HEK293 (cell line): ENCODE data around the gene SLC25A36.

Experiments
- CTCF ChIA-PET: fragments of 350-600 bp; formaldehyde crosslinking; extraction: SDS; loops from one replicate; lab custom pipeline; 2021; ENCODE audit warnings: antibody characterized with exemption; lab: Yijun Ruan, JAX
- POLR2A ChIA-PET: fragments of 300-600 bp; formaldehyde crosslinking; extraction: SDS; loops from one replicate; lab custom pipeline; 2020; ENCODE audit warnings: antibody characterized with exemption, inconsistent platforms; lab: Yijun Ruan, JAX
- H3K27ac ChIP-seq: fragments of 200-500 bp; sonication (Bioruptor generic); 2 replicates; pipeline ENCODE4 v1.5.1; 2014; ENCODE audit warnings: low read depth, low read length, control low read depth, inconsistent platforms; ENCODE audit errors: extremely low read depth
- H3K36me3 ChIP-seq, 2 experiments: fragments of 200-500 bp in 1 of 2; sonication (Bioruptor generic) in 1 of 2; 1 replicate in 1 of 2; 2 replicates in 1 of 2; pipeline ENCODE4 v1.5.1; 2014 to 2017; ENCODE audit warnings: inconsistent platforms in 2 of 2, low read length in 2 of 2; ENCODE audit not compliant: control insufficient read depth in 2 of 2, insufficient read depth in 1 of 2
- H3K4me1 ChIP-seq: fragments of 200-500 bp; sonication (Bioruptor generic); 2 replicates; pipeline ENCODE4 v1.5.1; 2014; ENCODE audit warnings: mild to moderate bottlenecking, low read length, inconsistent platforms; ENCODE audit not compliant: control insufficient read depth, insufficient read depth
- H3K4me3 ChIP-seq: 2 replicates; pipeline ENCODE4 v1.5.1; 2011; ENCODE audit warnings: low read depth, mild to moderate bottlenecking, control low read depth, low read length, moderate library complexity
- H3K9me3 ChIP-seq: fragments of 200-500 bp; sonication (Bioruptor generic); 2 replicates; pipeline ENCODE4 v1.5.1; 2014; ENCODE audit warnings: low read depth, low read length, inconsistent platforms; ENCODE audit not compliant: control insufficient read depth, insufficient read depth
- BCL11B ChIP-seq: fragments of 450-650 bp; formaldehyde crosslinking; IDR thresholded peaks from 2 replicates; pipeline ENCODE4 v1.5.1; 2016; ENCODE audit warnings: low read depth, missing biosample characterization, missing genetic modification characterization
- EGR2 ChIP-seq: fragments of 450-650 bp; formaldehyde crosslinking; IDR thresholded peaks from 2 replicates; pipeline ENCODE4 v1.5.1; 2016; ENCODE audit warnings: low read depth, missing biosample characterization, missing genetic modification characterization
- KLF1 ChIP-seq: fragments of 450-650 bp; formaldehyde crosslinking; IDR thresholded peaks from 2 replicates; pipeline ENCODE4 v1.5.1; 2016; ENCODE audit warnings: missing biosample characterization, missing genetic modification characterization
- KLF7 ChIP-seq: fragments of 450-650 bp; formaldehyde crosslinking; IDR thresholded peaks from 2 replicates; pipeline ENCODE4 v1.5.1; 2016; ENCODE audit warnings: missing biosample characterization, missing genetic modification characterization, borderline replicate concordance
- RBAK ChIP-seq: fragments of 450-650 bp; formaldehyde crosslinking; IDR thresholded peaks from 2 replicates; pipeline ENCODE4 v1.5.1; 2016; ENCODE audit warnings: missing biosample characterization, missing genetic modification characterization
- SP2 ChIP-seq: fragments of 450-650 bp; formaldehyde crosslinking; IDR thresholded peaks from 2 replicates; pipeline ENCODE4 v1.5.1; 2016; ENCODE audit warnings: missing biosample characterization, missing genetic modification characterization
- SP3 ChIP-seq: fragments of 450-650 bp; formaldehyde crosslinking; IDR thresholded peaks from 2 replicates; pipeline ENCODE4 v1.5.1; 2016; ENCODE audit warnings: missing biosample characterization, missing genetic modification characterization
- SP7 ChIP-seq: fragments of 450-650 bp; formaldehyde crosslinking; IDR thresholded peaks from 2 replicates; pipeline ENCODE4 v1.5.1; 2016; ENCODE audit warnings: missing biosample characterization, missing genetic modification characterization
- ZBTB17 ChIP-seq: fragments of 450-650 bp; formaldehyde crosslinking; IDR thresholded peaks from 2 replicates; pipeline ENCODE4 v1.5.1; 2016; ENCODE audit warnings: missing biosample characterization, missing genetic modification characterization
- ZBTB21 ChIP-seq: fragments of 450-650 bp; formaldehyde crosslinking; IDR thresholded peaks from 2 replicates; pipeline ENCODE4 v1.5.1; 2017; ENCODE audit warnings: missing biosample characterization, missing genetic modification characterization
- ZFHX2 ChIP-seq: fragments of 450-650 bp; formaldehyde crosslinking; conservative IDR thresholded peaks from 2 replicates; pipeline ENCODE4 v1.5.1; 2016; ENCODE audit warnings: missing biosample characterization, missing genetic modification characterization
- ZNF112 ChIP-seq: fragments of 450-650 bp; formaldehyde crosslinking; IDR thresholded peaks from 2 replicates; pipeline ENCODE4 v1.5.0; 2017; ENCODE audit warnings: missing biosample characterization, missing genetic modification characterization
- ZNF146 ChIP-seq: fragments of 450-650 bp; formaldehyde crosslinking; IDR thresholded peaks from 2 replicates; pipeline ENCODE4 v1.5.1; 2016; ENCODE audit warnings: missing biosample characterization, missing genetic modification characterization
- ZNF157 ChIP-seq: fragments of 450-650 bp; formaldehyde crosslinking; IDR thresholded peaks from 2 replicates; pipeline ENCODE4 v1.5.1; 2016; ENCODE audit warnings: missing biosample characterization, missing genetic modification characterization
- ZNF341 ChIP-seq: fragments of 450-650 bp; formaldehyde crosslinking; IDR thresholded peaks from 2 replicates; pipeline ENCODE4; 2016; ENCODE audit warnings: low read depth, missing biosample characterization, missing genetic modification characterization
- ZNF629 ChIP-seq: fragments of 450-650 bp; formaldehyde crosslinking; IDR thresholded peaks from 2 replicates; pipeline ENCODE4 v1.5.1; 2017; ENCODE audit warnings: missing biosample characterization, missing genetic modification characterization
- ZNF747 ChIP-seq: fragments of 450-650 bp; formaldehyde crosslinking; IDR thresholded peaks from 2 replicates; pipeline ENCODE4 v1.5.1; 2016; ENCODE audit warnings: missing biosample characterization, missing genetic modification characterization
- TF ChIP-seq, protein P1 (sequence below): fragments of 450-650 bp; formaldehyde crosslinking; IDR thresholded peaks from 2 replicates; pipeline ENCODE4 v1.5.1; 2016; ENCODE audit warnings: missing biosample characterization, missing genetic modification characterization
- TF ChIP-seq, protein P2 (sequence below): fragments of 450-650 bp; formaldehyde crosslinking; IDR thresholded peaks from 2 replicates; pipeline ENCODE4 v1.5.1; 2016; ENCODE audit warnings: missing biosample characterization, missing genetic modification characterization

Gene SLC25A36

DNA sequence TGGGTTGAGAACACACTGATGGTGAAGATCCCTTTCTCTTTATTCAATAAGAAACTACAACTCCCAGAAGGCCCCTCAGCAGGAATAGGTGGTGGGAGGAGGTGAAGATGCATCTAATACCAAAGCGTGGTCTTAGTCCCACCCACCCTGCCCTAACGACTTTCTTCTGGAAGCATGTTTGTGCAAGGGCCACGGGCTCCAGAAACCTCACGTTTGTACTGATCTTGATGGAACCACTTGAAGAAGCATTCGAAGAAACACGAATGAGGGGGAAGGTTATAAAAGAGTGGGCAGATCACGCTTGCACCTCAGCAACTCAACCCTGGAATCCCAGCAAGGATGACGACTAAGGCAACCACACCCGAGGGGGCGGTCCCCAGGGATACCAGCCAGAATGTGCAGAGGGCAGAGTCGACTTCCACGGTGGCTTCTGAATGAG is 10.6 kb upstream of the SLC25A36 start:
- no peak overlapping the region for H3K27ac ChIP-seq
- no peaks in the 10 kb centered on the region for H3K36me3 ChIP-seq
- no peaks in the 10 kb centered on the region for H3K4me1 ChIP-seq
- H3K9me3 ChIP-seq = no peaks in the 10 kb centered on the region
- TF ChIP-seq ZNF112 (tag by site-specific recombination) (no peak), SP3 (tag by site-specific recombination) (peak; percentile 35; the same call in 1 of the 2 replicates), EGR2 (tag by site-specific recombination) (0 out of 2 replicates have a peak, but pooled peaks have one; percentile 10), ZBTB17 (tag by site-specific recombination) (peak; percentile 38; the same call in 1 of the 2 replicates), ZNF341 (tag by site-specific recombination) (0 out of 2 replicates have a peak, but pooled peaks have one; percentile 43), KLF1 (peak; percentile 44; the same call in 1 of the 2 replicates), RBAK (no peak), ZFHX2 (0 out of 2 replicates have a peak, but pooled peaks have one; percentile 11), SP7 (tag by site-specific recombination) (no peak)
- TF ChIP-seq, protein P1, sequence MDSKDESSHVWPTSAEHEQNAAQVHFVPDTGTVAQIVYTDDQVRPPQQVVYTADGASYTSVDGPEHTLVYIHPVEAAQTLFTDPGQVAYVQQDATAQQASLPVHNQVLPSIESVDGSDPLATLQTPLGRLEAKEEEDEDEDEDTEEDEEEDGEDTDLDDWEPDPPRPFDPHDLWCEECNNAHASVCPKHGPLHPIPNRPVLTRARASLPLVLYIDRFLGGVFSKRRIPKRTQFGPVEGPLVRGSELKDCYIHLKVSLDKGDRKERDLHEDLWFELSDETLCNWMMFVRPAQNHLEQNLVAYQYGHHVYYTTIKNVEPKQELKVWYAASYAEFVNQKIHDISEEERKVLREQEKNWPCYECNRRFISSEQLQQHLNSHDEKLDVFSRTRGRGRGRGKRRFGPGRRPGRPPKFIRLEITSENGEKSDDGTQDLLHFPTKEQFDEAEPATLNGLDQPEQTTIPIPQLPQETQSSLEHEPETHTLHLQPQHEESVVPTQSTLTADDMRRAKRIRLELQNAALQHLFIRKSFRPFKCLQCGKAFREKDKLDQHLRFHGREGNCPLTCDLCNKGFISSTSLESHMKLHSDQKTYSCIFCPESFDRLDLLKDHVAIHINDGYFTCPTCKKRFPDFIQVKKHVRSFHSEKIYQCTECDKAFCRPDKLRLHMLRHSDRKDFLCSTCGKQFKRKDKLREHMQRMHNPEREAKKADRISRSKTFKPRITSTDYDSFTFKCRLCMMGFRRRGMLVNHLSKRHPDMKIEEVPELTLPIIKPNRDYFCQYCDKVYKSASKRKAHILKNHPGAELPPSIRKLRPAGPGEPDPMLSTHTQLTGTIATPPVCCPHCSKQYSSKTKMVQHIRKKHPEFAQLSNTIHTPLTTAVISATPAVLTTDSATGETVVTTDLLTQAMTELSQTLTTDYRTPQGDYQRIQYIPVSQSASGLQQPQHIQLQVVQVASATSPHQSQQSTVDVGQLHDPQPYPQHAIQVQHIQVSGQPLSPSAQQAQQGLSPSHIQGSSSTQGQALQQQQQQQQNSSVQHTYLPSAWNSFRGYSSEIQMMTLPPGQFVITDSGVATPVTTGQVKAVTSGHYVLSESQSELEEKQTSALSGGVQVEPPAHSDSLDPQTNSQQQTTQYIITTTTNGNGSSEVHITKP = 0 out of 2 replicates have a peak, but pooled peaks have one; percentile 9
- TF ChIP-seq, all 188 proteins: peak for 7
- CTCF ChIA-PET = no interaction called here
- peak overlapping the region; percentile 25 for H3K4me3 ChIP-seq
- POLR2A ChIA-PET = no interaction called here

DNA sequence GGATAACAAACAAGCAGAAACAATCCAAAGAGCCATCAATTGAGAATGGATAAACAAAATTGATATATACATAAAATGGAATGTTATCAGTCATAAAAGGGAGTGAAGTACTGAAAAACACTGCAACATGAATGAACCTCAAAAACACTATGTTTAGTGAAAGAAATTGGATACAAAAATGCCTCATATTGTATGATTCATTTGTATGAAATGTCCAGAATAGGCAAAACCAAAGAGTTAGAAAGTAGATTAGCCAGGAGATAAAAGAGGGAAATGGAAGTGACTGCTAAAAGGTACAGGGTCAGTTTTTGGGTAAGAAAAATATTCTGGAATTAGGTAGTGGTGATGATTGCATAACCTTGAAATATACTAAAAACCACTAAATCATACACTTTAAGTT is 9.8 kb upstream of the SLC25A36 start:
- ChIA-PET CTCF (no interaction called here), POLR2A (no interaction called here)
- H3K4me3 ChIP-seq = no peak overlapping the region
- no peaks in the 10 kb centered on the region for H3K36me3 ChIP-seq
- TF ChIP-seq ZNF157 (tag by site-specific recombination) = no peak
- no peak for TF ChIP-seq ZNF146 (tag by site-specific recombination)
- no peak for TF ChIP-seq SP2 (tag by site-specific recombination)
- TF ChIP-seq, protein P2, sequence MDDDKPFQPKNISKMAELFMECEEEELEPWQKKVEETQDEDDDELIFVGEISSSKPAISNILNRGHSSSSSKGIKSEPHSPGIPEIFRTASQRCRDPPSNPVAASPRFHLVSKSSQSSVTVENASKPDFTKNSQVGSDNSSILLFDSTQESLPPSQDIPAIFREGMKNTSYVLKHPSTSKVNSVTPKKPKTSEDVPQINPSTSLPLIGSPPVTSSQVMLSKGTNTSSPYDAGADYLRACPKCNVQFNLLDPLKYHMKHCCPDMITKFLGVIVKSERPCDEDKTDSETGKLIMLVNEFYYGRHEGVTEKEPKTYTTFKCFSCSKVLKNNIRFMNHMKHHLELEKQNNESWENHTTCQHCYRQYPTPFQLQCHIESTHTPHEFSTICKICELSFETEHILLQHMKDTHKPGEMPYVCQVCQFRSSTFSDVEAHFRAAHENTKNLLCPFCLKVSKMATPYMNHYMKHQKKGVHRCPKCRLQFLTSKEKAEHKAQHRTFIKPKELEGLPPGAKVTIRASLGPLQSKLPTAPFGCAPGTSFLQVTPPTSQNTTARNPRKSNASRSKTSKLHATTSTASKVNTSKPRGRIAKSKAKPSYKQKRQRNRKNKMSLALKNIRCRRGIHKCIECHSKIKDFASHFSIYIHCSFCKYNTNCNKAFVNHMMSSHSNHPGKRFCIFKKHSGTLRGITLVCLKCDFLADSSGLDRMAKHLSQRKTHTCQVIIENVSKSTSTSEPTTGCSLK (tag by site-specific recombination) = no peak
- no peak for TF ChIP-seq ZBTB21 (tag by site-specific recombination)
- TF ChIP-seq ZNF629 (tag by site-specific recombination) = no peak
- TF ChIP-seq BCL11B (tag by site-specific recombination) = no peak
- TF ChIP-seq ZNF341 (tag by site-specific recombination) = no peak
- TF ChIP-seq ZNF747 (tag by site-specific recombination) = no peak
- TF ChIP-seq KLF7 (tag by site-specific recombination) = no peak
- H3K27ac ChIP-seq = no peak overlapping the region
- H3K4me1 ChIP-seq = no peaks in the 10 kb centered on the region
- H3K9me3 ChIP-seq = no peaks in the 10 kb centered on the region
